NCI-H146 (cell line): ENCODE results near the gene TMEM178B.
"Not testable (repeated sequence)": the region's sequence is repeated elsewhere in the genome, so short reads cannot be mapped to it uniquely, and the experiment has no call there.

Source experiments
- DNase-seq: peaks from one replicate; lab custom pipeline; 2025; lab: John Stamatoyannopoulos, UW

TMEM178B gene

DNA sequence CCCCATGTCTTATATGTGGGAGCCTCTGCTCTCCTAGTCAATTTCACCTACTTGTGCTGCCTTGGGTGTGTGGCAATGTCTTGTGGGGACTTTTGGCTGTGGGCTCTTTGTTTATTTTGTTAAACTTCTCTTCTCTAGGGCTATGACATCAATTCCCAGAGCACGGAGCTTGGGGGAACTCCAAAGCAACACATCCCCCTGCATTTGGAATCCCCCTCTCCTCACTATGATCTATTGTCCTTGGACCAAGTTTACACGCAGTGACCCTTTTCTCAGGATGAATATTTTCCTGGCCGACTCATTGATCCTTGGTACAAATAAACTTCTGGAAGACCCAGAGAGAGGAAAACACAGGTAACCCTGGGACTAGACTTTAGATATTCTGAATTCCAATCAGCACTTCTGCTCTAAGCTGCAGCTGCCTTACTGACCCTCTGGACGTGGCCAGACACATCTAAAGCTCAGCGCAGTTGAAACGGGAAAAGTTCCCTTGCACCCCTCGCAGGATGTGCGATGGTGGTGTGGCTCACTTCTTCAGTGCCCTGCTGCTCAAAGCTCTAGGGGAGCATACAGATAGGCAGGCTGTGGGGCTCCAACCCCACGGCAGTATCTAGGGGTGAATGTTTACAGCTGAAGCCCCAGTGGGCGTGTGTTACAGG, 110.8 kb downstream of the TMEM178B start:
- no peak for DNase-seq

DNA sequence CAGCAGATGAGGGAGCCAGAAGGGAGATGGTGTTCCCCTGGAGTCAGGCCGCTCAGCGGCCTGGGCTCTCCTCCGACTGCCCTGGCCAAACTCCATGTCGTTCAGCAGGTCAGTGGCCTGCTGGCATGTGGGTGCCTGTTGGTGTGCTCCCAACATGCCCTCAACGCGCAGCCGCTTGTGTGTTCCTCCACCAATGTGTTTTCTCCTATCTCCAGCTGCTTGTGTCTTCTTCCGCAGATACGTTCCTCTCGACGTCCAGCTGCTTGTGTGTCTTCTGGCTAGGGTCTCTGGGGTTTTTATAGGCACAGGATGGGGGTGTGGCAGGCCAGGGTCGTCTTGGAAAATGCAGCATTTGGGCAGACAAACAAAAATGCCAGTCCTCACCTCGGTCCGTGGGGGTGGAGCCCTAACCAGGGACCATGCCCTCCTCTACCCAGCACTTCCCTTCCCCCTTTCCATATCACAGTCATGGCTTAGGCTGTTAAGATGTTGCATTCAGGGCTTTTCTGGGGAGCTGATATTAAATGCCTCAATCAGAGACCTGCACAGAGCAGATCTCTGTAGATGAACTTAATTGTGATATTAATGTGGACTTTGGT, 111.6 kb downstream of the TMEM178B start:
- no peak for DNase-seq

DNA sequence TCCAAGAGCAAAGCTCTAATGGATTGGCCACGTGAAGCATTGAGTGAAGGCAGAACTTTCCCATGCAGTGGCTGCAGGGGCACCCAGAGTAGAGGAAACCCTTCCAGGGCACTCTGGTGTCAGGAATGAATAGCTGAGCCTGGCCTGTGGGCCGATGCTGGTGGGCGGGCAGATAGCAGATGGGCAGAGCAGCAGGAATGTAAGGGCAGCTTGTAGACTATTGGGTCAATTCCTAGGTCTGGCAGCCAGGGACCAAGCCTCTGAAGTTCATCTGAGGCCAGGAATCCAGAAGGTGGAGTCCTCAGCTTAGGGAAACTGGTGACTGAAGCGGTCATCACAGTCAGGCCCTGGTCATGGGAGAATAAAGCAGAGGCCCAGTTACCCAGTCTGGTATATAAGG, 115.4 kb downstream of the TMEM178B start:
- DNase-seq, result no peak

DNA sequence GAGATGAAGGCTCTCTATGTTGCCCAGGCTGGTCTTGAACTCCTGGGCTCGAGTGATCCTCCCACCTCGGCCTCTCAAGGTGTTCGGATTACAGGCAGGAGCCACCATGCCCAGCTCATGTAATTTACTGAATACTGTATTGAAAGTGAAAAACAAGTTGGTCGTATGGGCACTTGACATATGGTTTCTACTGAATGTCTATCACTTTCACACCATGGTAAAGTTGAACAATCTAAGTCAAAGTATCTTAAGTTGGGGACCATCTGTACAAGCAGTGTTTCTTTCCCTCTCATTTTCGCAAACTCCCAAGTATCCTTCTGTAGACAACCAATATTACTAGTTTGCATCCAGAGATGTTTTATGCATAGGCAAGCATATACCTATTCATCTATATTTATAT, 116.6 kb downstream of the TMEM178B start:
- DNase-seq, result no peak

DNA sequence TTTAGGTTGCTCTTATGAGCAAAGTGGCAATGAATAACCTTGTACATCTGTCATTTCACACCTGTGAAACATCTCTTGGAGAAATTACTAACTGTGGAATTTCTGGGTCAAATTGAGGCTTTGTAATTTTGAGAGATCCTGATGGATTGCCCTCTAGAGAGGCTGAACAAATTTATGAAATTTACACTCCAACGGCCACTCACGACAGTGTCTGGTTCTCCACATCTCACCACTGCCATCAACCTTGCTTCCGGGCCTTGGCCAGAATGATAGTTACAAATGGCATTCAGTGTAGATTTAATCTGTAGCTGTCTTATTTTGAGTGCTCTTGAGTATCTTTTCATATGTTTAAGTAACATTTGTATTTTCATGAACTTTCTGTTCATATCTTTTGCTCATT, 117.4 kb downstream of the TMEM178B start:
- DNase-seq, result no peak

DNA sequence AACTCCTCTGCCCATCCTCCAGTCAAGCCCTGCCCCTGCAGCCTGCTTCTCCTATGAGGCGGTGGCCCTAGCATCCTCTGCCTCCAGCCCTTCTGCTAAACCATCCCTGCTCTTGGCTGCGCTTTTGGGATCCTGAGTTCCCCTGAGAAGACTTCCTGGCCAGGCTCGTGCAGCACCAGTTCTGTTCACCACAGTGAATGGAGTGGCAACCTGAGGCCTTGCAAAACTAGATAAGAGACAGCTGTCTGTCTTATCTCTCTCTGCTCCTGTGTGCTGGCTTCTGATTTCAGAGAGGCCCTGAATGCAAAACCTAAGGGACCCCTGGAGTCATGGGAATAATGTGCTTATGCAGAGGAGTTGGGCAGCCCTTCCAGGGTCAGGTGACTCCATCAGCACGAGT, 119.2 kb downstream of the TMEM178B start:
- DNase-seq, result no peak

DNA sequence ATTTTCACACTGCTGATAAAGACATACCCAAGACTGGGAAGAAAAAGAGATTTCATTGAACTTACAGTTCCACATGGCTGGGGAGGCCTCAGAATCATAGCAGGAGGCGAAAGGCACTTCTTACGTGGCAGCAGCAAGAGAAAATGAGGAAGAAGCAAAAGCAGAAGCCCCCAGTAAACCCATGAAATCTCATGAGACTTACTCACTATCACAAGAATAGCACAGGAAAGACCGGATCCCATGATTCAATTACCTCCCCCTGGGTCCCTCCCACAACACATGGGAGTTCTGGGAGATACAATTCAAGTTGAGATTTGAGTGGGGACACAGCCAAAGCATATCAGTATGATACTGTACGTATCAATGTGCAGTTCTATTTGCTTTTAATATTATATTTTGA, 121.9 kb downstream of the TMEM178B start:
- DNase-seq, result not testable (repeated sequence)

DNA sequence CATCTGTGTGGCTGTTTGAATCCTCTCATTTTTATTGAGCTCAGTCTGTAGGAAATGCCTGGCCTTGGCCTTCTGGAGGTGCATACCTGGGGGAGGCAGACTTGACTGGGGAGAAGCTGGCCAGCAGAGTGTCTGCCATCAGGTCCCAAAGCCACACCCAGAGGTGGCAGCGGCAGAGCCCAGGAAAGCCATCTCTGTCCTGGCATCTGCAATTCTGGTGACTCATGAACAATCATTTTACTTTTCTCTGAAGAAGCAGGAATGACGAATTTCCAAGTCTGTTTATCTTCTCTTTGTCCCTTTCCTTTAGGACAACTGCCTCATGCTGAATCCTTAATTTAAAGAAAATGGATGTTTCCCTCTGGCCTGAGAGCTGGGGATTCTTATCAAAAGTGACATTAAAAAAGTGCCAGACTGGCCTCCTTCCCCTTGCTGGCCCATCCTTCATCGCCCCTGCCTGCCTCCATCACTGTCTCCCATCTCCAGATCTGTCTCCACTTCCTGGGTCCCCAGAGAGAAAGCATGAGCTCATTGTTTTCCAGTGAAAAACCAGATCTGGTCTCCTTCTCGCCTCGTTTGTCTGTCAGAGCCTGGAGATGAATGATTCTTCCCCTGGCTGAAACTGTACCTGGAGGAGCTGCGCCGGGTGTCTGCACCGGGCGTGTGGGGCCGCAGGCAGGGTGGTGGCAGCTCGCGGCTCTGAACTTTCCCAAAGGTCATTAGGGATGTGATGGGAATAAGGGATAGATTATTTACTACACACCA, 124.5 kb downstream of the TMEM178B start:
- DNase-seq, result no peak

DNA sequence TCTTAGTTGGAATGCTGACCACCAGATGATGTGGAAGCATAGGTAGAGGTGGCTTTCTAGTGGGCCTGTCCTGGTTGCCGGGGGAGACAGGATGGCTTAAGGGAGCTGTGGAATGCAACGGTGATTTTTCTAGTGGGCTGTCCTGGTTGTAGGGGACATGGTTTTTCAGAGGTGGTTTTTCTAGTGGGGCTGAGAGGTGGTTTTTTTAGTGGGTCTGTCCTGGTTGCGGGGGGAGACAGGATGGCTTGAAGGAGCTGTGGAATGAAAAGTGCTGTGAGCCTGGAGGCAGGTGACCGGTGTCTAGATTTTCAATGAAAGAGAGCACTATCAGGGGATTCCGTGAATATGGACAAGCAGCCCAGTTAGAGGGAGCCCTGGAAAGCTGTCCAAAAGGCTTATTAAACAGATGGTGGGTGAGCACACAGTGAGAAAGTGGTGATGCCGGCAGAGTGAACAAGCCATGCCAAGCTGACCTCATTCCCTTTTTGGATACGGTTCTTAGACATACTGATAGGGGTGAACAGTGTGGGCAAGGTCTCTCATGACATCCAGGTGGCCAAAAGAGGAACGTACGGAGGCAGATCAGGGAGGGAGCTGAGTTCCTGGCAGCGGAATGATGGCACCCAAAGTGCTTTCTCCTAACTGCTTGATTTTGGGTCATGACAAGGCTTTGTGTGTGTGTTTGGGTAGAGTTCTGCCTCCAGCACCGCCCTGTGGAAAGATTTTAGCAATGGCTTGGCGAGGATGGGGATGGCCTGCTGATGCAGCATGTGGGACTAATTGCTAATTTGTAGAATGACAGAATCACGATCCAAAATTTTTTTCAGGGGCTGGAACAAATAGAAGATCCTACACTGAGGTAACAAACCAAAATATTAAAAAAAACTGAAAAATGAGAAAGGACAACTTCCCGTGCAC, 126.6 kb downstream of the TMEM178B start:
- no peak for DNase-seq

DNA sequence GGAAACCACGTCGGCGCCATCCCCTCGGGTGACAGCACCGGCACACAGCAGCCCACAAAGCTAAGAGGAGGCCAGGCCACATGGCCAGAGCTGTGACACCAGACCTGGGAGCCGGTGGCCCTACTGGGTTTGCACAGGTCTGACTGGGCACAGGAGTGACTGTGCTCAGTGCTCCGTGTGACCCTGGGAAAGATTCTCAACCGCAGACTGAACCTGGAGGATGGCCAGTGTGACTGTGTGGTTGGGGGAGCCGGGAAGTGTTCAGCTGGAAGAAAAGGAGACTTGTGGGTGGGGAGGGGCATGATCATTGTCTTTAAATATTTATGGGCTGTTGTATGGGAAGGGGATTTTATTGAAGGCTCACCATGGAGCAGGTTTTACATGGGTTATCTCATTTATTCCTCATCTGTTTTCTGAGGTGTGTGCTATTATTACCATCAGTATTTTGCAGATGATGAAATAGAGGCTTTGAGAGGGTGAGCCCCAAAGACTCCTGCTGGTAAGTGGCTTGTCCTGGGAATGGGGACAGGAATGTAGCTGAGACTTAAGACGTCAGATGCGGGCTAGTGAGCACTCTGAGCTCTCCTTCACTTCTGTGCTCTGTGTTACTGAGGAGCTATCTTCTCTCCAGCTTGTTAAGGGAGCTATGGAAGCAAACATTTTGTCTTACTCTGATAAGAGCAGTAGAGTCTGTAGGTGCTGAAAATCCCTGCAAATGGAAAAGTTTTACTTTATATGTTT, 127.5 kb downstream of the TMEM178B start:
- DNase-seq, result no peak

DNA sequence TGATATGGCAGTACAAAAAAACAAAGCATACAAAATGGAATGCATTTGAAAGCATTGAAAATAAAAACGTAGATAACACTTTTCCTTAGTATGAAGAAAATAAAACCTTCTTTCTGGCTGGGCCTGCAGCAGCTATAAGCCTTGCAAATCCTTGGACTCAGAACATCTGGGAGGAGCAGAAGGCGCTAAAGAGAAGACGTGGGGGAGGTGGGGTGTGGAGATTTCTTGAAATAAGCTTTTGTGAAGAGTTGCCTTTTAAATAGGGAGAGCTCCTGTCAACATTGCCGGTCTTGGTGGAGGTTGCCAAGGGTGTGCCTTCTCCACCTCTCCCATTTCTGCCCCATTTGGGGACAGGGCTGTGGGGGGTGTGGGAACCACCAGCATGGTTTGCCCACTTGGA, 128.7 kb downstream of the TMEM178B start:
- DNase-seq, result no peak

DNA sequence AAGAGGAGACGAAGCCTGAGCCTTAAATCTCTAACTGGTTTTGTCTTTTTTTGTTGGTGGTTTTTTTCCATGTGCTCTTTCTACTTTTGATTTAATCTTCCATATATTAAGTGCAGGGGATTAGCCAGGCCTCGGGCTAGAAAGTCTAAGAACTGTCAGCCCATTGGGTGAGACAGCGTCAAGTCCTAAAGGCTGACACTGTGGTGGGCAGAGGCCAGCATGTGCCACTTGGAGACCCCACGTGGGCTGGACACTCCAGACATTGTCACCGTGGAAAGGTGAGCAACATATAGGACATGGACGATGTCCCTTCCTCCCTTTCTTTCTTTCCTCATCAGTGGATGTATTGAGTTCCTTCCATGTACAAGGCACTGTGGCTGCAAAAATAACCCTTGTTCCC, 129.3 kb downstream of the TMEM178B start:
- no peak for DNase-seq

DNA sequence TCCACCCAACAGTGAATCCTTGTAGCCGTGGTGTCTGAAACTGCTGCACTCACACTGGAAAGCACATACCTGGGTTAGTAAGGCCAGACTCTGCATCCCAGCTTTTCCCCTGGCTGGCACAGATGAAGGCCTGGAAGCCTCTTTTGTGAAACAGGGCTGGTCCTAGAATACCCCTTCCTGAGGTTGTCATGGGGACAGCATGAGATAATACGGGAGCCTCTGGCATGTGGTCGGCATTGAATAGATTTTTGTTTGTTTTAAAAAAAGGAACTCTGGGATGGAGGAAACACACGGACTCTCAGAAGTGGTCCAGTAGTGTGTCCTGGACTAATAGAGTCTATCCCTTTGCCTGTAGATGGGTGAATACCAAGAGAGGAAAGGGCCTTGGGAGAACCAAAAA, 129.7 kb downstream of the TMEM178B start:
- DNase-seq, result peak; percentile 69

DNA sequence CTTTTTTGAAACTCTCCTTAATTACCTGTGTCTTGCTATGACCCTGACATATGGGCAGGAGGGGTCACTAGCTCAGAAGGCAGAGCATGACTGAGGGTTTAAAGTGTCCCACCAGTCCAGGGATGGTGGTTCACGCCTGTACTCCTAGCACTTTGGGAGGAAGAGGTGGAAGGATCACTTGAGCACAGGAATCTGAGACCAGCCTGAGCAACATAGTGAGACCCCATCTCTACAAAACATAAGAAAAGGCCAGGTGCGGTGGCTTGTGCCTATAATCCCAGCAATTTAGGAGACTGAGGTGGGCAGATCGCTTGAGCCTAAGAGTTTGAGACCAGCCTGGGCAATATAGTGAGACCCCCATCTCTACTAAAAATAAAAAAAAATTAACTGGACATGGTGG, 133.8 kb downstream of the TMEM178B start:
- no peak for DNase-seq

DNA sequence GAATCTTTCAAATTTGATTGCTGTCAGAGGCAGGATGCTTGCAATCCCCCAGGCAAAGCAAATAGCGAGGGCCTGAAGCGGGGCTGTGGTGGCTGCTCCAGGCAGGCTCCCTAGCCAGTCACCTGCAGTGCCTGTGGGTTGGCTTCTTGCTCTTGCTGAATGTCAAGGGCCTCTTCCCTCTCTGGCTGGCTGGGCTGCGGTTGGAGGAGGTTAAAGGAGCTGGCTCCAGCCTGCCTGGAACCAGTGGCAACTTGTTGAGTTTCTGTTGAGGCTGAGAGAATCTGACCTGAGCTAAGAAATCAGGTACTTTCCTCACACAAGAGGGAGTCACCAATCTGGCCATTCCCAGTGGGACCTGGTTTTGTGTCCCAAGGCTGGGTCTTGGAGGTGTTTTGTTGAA, 134.7 kb downstream of the TMEM178B start:
- DNase-seq, result peak; percentile 7

DNA sequence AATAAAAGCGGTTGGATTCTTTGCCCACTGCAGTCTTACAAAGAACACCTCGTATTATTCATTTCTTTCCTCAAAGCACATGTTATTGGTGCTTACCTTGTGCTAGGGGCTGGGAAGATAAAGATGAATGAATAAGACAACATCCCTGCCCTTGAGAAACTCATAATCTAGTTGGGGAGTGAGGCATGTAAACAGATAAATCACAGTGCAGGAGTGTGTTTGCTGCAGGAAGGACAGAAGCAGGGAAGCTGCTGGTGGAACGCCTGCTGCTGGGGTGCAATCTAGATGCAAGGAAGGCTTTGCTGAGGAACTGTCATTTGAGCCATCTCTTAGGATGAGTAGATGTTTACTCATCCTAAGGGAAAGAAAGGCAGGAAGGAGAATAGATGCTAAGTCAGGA, 135.6 kb downstream of the TMEM178B start:
- no peak for DNase-seq

DNA sequence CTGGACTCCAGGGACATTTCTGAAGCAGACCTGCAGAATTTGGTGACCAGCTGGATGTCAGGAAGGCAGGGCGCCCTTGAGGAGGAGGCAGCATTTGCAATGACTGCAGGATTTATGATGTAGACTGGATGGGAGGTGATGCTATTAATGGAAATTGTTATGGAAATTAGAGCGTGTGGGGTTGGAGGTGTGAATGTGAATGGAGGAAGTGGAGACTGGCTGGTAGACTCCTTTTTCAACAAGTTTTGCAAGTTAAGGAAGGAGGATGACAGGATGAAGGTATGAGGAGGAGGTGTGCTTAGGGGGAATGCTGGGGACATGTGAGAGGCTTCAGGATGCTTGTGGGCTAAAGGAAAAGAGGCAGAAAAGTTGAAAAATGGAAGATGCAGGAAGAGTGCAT, 137.0 kb downstream of the TMEM178B start:
- DNase-seq, result no peak

DNA sequence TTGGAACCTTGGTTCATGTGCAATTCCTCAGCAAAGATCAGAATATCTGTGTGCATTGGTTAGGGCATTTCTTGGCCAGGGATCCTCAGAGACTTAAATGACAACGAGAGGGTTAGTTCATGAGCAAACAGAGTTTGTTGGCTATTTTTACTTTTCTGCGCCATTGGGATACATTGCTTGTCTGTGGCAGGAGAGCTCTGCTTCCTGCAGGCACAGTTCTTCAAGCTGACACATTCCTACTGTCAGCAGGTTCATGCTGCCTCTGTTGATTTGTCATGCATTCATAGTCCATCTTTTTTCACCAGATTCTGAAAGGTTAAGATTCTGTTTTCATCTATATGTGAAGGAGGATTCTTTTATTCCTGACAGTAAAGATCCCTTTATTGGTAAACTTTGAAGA, 139.4 kb downstream of the TMEM178B start:
- no peak for DNase-seq

DNA sequence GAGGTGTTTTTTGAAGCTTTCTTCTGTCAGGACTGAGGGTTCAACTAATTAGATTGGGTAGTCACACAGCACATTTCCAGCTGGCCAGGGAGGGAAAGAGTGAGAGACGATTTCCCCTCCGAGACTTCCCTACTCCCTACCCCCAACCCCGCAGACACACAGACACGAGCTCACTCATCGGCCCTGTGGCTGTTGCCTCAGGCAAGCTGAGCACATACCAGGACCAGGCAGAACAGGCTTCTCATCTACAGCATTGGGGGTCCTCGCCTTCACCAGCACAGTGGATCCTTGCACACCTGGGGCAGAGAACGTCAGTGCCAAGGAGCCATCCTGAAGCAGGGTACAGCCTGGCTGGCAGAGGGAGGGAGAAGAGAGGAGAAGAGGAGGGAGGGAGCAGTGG, 144.1 kb downstream of the TMEM178B start:
- DNase-seq, result no peak

DNA sequence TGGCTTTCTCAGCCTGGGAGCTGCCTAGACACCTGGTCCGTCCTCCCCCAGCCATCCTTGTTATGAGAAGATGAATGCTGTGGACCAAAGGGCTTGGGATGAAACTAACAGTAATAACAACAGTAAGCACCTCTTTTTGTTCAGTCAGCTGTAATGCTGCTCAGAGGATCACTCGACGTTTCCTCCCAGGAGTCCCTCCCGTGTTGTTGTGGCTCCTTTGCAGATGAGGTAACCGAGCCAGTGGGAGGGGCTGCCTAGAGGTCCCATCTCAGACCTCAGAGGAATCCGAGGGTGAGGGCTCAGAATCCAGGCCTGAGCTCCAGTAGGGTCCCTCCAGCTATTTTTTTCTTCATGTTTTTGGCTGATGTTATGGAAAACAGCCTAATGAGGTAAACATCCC, 145.1 kb downstream of the TMEM178B start:
- no peak for DNase-seq

DNA sequence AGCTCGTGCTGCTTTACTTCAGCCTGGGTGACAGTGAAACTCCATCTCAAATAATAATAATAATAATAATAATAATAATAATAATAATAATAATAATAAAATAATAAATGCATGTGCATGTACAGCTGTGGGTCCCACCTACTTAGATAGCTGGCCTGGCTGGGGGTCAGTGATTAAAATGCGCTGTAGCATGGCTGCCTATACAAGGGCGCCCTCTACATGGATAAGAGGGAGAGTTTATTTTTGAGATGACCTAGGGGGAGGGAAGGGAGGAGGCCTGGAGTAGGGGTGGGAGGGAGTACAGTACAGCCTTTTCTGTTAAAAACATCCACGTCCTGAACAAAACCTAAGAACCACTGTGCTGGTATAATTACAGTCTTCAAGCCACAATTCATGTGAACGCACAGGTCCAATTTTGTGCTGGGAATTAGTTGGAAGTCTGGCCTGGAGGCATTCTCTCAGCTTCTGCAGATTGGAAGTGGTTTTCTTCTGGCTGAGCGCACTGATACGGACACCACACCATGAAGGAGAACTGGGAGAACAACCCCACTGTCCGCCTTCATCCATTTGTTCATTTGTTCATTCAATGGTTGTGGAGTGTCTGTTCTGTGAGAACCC, 146.5 kb downstream of the TMEM178B start:
- DNase-seq, result peak; percentile 75
